Fibroblast of skin of left quadriceps (primary cell): Measurements from ENCODE around the gene TAX1BP3.

ENCODE experiments used
- DNase-seq, 2 experiments: peaks; one replicate each; pipeline ENCODE4 v3.0.0-alpha.2; 2013; ENCODE audit warnings: low read depth in 2 of 2

Gene TAX1BP3

GRCh38 chr17:3658784-3659449 lies 9.5 kb downstream of the TAX1BP3 start:
- DNase-seq: no peak

GRCh38 chr17:3657874-3658783 lies 10.2 kb downstream of the TAX1BP3 start:
- no peak for DNase-seq

- DNase-seq: no peak
Measured at GRCh38 chr17:3657588-3657869, 10.8 kb downstream of the TAX1BP3 start.

GRCh38 chr17:3656755-3657587 lies 11.4 kb downstream of the TAX1BP3 start:
- DNase-seq: no peak

- DNase-seq: no peak
Measured at GRCh38 chr17:3656353-3656752, 12.0 kb downstream of the TAX1BP3 start.

- DNase-seq: no peak
Measured at GRCh38 chr17:3655766-3656165, 12.6 kb downstream of the TAX1BP3 start.

GRCh38 chr17:3647769-3648555 lies 20.4 kb downstream of the TAX1BP3 start:
- DNase-seq: no peak

- DNase-seq: no peak
Measured at GRCh38 chr17:3647251-3647650, 21.1 kb downstream of the TAX1BP3 start.

- DNase-seq: no peak
Measured at GRCh38 chr17:3645310-3645709, 23.1 kb downstream of the TAX1BP3 start.

- no peak for DNase-seq
Measured at GRCh38 chr17:3643889-3644349, 24.5 kb downstream of the TAX1BP3 start.

- no peak for DNase-seq
Measured at GRCh38 chr17:3641717-3642486, 26.5 kb downstream of the TAX1BP3 start.

GRCh38 chr17:3641014-3641413 lies 27.4 kb downstream of the TAX1BP3 start:
- no peak for DNase-seq

GRCh38 chr17:3639981-3640596 lies 28.3 kb downstream of the TAX1BP3 start:
- DNase-seq: peak in 1 of 2 experiments; percentile 14

- no peak for DNase-seq
Measured at GRCh38 chr17:3636908-3637373, 31.4 kb downstream of the TAX1BP3 start.

GRCh38 chr17:3636154-3636907 lies 32.0 kb downstream of the TAX1BP3 start, which contains the start of the genes CTNS and SHPK:
Gene CTNS (plus strand): TSS chr17:3636760. CDS start chr17:3640207, 3,447 bp downstream.
Gene SHPK (minus strand): TSS chr17:3636250. CDS start chr17:3636219, 31 bp downstream.
- peak; percentile 91 for DNase-seq

- DNase-seq: no peak
Measured at GRCh38 chr17:3635474-3636153, 32.8 kb downstream of the TAX1BP3 start.

- DNase-seq: no peak
Measured at GRCh38 chr17:3632287-3632686, 36.1 kb downstream of the TAX1BP3 start.

- no peak for DNase-seq
Measured at GRCh38 chr17:3630781-3631180, 37.6 kb downstream of the TAX1BP3 start.

GRCh38 chr17:3627769-3628167 lies 40.6 kb downstream of the TAX1BP3 start:
- no peak for DNase-seq
